ENCODE measurements around the gene FARS2.

The FARS2 gene

DNA sequence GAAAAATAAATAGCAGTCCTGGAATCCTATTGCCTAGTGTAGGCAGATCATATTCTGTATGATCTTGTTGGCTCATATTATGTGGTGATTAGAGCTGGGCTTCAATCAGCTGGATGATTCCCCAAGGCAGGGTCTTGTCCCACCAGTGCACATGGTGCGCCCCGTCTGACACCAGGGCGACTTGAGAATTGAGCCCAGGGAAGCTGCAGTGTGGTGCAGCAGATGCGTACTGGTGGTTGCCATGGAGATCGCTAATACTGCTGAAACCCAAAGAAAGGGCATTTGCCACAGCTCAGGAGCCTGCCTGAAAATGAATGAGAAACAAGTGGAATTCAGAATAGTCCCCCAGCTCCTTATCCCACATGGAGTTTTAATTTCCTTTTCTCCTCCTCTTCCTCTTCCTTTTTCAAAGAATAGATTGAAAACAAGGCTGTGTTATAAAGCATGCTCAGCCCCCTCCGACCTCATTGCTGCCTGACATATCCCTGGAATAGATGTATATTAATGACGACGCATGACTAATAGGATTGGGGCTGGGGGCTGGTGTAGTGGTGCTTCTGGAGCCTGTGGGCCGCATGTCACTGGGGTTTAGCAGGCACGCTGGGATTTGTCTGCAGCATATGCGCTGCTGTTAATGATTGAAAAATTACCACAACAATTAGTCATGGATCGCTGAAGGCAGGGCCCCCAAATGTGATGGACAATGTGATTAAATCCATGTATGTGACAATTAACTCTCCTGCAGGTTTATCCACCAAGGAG lies 210.5 kb downstream of the FARS2 start:
- no peak for DNase-seq

- no peak for DNase-seq
Measured at GRCh38 chr6:5472571-5472970, 211.3 kb downstream of the FARS2 start.

GRCh38 chr6:5475779-5476178 lies 214.5 kb downstream of the FARS2 start:
- DNase-seq, result no peak

- DNase-seq, result no peak
Measured at GRCh38 chr6:5478380-5478779, 217.1 kb downstream of the FARS2 start.

GRCh38 chr6:5481033-5481432 lies 219.7 kb downstream of the FARS2 start:
- no peak for DNase-seq

GRCh38 chr6:5481750-5482149 lies 220.4 kb downstream of the FARS2 start:
- no peak for DNase-seq

- DNase-seq, result no peak
Measured at GRCh38 chr6:5482619-5483018, 221.3 kb downstream of the FARS2 start.

DNA sequence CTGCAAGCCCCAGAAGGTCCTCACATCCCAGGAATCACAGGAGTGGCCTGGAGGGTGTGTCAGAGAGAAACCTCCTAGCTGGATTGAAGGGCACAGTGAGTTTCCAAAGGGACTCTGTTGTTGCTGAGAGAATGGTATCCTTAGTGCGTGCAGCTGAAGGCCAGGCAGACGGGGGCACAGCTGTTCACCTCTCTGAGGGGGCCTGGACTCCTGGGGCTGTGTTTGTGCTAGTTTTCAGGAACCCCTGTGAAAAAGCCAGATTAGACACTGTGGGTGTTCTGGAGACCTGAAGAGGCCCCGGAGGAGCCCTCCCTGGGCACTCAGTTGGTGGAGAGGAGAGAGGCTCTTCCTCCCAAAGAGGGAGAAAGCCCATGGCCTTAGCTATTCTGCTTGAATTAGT lies 223.4 kb downstream of the FARS2 start:
- DNase-seq, result no peak

DNA sequence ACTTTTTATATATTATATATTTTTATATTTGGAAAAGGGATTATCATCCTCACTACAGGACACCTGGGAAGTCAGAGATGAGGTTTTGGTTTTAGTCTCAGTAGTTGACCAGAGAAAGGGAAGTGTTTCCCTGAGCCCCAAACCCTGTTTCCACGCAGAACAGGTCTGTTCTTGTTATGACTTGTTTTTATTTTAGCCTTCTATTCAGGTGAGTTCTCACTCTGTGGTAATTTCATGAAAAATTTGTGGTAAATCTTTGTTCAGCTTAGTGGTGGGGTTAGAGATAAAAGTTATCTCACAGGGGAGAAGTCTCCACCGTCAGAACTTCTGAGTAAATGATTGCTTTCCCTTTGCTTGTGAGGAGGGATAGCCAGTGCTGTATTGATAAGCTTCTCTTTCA lies 224.9 kb downstream of the FARS2 start:
- no peak for DNase-seq

DNA sequence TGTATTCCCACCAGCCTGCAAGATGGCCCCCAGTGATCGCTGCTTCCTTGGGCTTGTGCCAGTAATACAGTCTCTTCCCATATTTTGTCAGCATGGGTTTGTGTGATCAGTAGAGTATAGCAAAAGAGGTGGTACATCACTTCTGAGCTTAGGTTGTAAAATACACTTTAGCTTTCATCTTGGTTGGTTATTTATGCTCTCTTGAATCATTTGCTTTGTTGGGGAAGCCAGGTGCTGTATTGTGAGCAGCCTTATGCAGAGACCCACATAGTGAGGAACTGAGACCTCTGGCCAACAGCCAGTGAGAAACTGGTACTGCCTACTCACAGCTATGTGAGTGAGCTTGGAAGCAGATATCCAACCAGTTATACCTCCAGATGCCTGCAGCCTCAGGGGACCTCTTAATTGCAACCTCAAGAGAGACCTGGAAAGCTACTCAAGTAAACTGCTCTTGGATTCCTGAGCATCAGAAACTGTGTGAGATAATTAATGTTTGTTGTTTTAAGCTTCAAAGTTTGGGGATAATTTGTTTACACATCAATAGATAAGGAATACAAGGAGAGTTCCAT lies 229.3 kb downstream of the FARS2 start:
- DNase-seq, result no peak

DNA sequence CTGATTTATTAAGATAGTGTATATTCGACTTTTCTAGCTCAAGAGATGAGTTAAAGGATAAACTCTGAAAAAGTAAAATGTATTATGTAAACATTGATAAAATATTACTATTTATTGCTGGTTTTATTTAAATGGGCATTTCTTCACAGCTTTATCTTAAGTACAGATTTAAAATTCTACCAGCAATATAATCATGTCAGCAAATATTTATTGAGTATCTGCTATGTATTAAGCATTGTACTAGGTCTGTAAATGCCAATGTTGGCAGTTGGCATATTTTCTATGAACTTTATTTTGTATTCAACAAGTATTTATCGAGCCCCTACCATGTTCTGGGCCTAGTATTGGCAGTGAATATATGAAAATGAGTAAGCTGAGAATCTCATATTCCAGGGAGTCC lies 231.0 kb downstream of the FARS2 start:
- no peak for DNase-seq

- no peak for DNase-seq
Measured at GRCh38 chr6:5493806-5494205, 232.5 kb downstream of the FARS2 start.

DNA sequence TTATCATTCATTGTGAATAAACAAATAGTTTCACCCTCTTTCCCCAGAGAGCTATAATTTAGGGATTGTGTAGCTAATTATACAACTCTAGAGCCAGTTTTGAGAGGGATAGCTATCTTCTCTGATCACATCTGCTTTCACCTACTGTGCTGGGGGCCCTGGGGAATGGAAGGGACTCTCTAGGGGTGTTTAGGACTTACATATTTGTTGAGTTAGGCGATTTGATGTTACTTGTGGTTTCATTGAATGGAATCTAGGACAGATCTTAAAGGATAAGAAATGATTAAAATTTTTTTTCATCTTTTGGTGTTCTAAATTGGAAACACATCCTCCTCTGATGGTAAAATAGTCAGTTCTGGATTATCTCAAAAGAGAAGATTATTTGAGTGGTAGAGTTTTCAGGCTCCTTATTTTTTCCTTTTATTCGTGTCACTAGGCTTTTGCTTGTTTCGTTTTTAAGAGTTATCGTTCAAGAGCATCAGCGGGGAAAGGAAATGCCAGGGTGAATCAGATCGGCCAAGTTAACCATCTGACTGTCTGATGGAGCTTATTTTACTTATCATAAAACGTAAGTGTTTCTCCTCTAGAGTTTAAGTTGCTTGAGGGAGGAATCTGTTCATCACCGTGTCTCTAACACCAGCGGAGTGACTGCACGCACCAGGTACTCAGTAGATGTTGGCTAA lies 236.7 kb downstream of the FARS2 start:
- DNase-seq, result peak; percentile 20

DNA sequence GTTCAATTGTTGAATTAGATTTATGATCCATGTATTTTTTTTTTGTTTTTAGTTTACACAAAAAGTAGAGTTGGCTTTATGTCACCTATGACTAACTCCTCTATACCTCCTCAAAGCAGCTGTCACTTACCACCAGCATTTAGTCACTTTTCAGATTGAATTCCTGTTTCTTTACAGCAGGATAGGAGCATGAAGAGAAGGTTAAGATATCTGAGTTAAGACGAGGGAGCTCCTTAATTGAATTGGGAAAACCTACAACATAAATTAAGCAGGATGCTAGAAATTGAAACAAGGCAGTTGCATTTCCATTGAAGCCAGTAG lies 237.2 kb downstream of the FARS2 start:
- DNase-seq, result no peak

- no peak for DNase-seq
Measured at GRCh38 chr6:5499644-5500306, 238.5 kb downstream of the FARS2 start.

GRCh38 chr6:5501837-5502236 lies 240.5 kb downstream of the FARS2 start:
- no peak for DNase-seq

GRCh38 chr6:5504078-5504477 lies 242.8 kb downstream of the FARS2 start:
- DNase-seq, result no peak

DNA sequence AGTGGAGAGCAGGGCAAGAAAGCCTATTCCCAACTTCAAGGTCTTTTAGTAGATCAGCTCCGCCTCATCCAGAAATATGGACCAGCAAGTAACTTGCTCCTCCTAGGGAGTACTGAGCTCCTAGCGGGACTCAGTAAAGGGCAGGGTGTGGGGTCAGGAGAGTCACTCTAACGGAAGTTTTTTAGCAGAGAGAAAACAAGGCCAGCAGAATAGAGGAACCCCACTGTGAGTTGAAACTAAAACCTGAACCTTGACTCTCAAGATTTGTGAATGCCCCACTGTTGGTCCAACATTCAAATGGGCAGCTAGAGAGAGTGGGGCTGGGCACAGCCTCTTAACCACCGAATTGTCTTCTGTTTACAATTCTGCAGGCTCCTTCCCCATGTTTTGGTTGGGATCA lies 244.8 kb downstream of the FARS2 start:
- DNase-seq, result no peak

GRCh38 chr6:5506597-5506996 lies 245.3 kb downstream of the FARS2 start:
- DNase-seq, result no peak

DNA sequence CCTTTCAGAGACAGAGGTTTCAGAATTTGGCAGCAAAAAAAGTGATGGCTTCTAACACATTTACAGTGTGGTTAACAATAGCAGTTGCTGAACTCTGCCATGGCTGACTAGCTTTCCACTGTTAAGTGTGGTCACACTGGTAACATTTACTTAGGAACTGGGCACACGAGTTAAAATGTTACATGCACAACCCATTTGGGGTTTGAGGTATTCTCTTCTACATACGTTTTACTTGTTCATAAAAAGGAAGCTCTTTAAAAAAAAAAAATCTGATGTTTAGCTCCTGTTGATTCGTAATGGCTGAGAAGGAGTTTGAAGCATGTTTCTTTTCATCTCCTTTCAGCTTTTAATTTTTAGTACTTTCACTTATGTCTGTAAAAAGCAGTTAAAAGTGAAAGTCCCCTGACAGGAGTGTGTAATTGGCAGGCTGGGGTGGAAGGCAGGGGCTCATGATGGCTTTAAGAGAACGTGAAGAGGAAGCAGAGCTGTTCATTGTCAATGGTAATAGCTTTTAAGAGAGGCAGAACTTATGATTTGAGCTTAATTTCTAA lies 245.9 kb downstream of the FARS2 start:
- DNase-seq, result no peak

DNA sequence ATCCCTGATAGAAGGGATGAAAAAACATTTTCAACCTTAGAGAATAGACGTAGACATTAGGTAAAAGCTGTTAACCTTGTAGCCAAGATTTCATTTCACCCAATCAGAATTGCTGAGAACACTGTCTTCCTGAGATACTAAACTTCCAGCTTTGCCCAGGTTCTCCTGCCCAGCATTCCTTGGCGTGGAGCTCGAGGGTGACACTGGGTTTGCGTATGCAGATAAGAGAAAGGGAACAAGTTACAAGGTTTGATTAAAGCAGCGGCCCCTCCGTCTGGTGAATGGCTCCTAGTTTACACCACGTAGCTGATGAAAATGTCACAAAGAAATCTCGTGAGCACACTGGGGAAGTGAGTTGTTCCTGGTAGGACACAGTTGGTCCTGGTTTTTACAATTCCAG lies 247.8 kb downstream of the FARS2 start:
- no peak for DNase-seq

DNA sequence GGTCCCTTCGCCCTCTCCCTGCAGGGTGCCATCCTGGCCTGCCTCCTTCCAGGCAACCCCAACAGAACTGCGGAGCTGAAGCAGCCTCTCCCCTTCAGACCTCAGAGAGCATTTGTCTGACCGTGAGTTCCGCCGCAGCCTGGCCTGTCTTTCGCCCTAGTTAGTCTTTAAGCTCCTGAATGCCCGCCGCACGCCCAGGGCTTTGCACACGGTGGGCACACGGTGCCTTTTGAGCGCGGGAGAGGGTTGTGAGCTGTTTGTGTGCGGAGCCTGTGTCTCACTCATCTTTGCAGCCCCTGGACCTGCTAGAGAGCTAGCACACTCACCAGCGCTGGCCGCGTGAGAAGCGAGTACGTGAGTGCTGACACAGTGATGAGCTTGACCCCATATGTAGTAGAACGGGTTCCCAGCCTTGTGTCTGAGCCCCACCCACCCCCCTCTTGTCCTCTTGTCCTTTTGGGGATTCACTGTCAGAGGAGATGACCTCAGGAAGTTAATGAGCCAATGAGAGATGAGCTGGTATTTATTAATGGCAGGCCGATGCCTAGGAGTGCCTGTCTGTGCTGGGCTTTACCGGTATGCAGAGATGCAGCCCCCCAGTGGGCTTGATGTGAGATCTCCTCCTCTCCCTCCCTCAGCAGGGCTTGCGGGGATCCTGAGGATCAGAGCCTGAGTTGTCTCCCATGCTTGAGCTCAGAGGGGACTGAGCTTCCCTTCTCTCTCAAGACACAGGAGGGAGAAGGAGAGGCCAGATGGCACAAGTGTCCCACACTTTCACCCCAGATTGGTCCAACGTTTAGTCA lies 249.2 kb downstream of the FARS2 start:
- DNase-seq, result no peak

DNA sequence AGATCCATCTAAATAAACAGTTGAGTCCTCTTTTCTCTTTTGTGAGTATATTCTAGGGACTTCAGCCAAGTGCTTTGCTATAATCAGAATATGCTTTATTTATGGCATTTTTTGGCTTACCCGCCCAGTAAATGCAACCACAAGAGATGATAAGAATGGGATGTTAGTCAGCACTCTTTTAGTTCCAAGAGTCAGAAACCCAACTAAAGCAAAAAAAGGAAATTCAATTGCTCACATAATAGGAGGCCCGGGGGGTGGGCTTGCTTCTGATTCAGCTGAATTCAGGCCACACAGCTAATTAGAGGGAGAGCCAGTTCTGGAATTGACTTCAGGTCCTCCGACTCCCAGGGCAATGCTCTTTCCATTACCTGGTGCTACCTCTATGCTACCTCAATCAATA lies 250.6 kb downstream of the FARS2 start:
- DNase-seq, result no peak
